Suppressor macrophage (primary cell): ENCODE data around the gene CTDSPL.

Experiments used
- DNase-seq, 4 experiments: peaks; one replicate each; pipeline ENCODE4 v3.0.0-alpha.2; 2020 to 2022

The CTDSPL gene

GRCh38 chr3:37944391-37944842 lies 82.7 kb downstream of the CTDSPL start:
- peak; percentile 35 to 65 (median 55) for DNase-seq

DNA sequence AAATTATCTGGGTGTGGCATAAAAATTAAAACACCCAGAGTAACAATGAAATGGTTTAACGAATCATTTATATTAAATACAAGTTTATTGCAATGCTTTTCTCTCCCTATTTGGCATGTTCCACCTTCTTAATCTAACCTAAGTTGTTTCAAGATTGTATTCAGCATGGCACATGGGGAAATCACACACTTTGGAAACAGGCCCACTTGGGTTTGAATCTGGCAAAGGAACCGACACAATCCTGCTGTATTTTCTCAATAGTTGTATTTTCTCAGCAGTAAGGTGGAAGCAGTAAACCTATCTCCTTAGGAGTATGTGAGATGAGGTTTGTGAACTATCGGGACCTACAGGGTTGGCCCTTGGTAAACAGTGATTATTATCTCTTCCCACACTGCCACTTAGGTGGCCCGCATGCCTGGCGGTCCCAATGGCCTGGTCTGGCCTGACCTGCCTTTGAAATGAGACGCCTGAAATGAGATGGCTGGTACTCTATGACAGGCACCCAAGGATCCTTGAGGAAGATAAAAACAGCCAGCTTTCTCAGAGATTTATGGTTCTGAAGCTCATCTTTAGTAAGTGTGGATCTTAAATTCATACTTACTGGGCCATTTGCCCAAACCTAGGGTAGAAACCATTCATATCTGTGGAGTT lies 83.6 kb downstream of the CTDSPL start:
- no peak for DNase-seq

- DNase-seq: peak in 3 of 4 experiments; percentile 44 to 66 (median 54)
These were observed 84.3 kb downstream of the CTDSPL start for GRCh38 chr3:37945807-37946530.

DNA sequence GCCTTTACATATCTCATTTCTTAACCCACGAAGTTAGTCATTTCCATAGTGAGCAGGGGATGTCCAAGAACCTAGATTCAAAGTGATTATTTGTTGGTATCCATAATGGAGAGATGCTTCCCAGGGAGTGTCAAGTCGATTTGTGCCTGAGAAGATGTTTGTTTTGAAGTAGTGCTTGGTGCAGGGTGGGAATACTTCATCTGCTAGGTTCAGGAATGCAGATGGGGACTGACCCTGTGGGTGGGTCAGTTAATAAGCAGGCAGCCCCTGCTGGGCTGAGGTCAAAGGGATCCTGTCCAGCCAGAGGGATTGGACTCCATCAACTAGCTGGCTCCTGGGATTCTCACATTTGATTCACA lies 84.8 kb downstream of the CTDSPL start:
- DNase-seq: no peak

DNA sequence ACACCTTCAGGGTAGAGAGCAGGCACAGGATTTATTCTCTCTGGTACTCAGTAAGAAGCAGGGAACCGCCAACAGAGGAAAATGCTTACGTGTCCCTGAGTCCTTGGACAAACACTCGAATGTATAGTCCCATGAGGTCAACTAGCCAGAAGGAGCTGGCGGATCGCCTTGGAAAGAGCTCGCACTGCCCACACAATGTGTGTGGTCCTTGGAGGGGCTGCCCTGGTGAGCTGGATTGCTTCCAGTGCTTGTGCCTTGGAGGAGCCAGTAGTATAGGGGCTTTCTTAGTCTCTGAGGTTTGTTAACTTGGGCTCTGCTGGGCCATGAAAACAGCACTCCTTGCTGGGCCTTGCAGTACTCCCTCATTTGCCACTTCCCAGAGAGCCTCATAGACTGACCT lies 88.2 kb downstream of the CTDSPL start:
- no peak for DNase-seq

GRCh38 chr3:37952564-37952963 lies 90.9 kb downstream of the CTDSPL start:
- no peak for DNase-seq

GRCh38 chr3:37953226-37953625 lies 91.5 kb downstream of the CTDSPL start:
- DNase-seq: no peak

GRCh38 chr3:37953707-37954394 lies 92.2 kb downstream of the CTDSPL start:
- DNase-seq: peak in 3 of 4 experiments; percentile 13 to 37 (median 33)

GRCh38 chr3:37954881-37955280 lies 93.2 kb downstream of the CTDSPL start:
- DNase-seq: no peak

DNA sequence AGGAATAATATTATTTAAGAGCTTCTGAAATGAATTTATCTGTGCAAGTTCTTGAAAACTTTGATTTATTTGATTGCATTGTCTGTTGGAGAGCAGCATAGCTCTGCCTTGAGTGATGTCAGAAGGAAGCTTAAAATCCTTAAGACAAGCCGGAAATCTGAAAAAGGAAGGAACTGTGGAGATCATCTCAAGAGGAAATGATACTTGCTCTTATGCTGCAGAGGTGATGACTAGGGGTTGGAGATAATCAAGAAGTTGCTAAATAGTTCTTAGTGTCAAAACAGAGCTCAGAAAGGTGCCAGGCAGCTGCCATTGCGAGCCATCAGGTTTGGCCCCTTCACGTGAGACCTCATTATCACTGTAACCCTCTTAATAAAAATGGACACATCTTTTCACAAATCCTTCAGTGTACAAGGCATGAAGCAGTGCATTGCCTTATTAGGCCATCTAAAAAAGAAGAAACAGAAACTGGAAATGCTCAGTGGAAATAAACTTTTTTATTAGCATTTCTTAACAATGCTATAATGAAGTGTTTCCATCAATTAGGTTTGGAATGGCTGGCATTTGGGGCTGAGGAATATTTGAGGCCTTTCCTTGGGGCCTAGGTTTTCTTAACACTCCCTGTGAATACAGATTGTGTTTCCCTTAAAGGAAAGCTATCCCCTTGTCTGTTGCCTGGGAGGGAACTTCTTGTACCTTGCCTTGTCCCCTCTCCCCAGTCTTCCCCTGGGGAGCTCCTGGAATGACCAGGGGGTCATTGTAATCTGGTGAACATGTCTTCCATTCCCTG lies 94.4 kb downstream of the CTDSPL start:
- peak; percentile 39 to 87 (median 66) for DNase-seq

DNA sequence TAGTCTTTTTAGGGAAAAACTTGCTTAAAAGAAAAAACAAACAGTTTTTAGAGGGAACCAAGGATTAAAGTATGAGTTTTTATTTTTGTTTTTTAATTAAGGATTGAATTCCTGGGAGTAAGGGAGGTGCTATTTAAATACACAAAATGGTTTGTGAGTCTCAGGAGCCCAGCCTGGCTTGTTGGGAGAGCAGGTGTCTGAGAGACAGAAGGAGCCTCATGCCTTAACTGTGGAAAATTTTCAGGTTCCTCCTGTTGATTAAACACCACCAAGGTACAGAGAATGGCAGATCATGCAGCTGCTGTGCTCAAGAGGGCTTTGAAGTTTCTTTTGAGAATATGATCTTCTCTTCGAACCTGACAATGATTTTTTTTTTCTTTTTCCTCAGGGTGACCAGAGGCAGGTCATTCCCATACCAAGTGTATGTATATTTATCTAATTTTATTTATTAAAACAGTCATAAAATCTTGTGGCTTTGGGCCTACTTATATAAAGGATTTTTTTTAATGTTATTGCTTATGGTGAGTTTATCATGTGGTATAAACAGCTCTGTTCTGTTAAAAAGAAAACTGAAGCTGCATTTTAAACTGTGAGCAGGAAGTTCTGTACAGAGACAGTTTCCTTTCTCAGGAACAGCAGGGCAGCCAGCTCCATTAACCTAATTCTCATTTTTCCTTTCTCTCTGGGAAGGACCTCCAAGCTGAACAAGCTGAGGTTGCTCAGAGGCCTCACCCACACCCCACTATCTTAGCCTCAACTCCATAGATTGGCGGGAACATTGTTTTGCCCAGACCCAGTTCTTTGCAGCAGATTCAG lies 95.3 kb downstream of the CTDSPL start:
- DNase-seq: peak in 2 of 4 experiments; percentile 19 to 48

DNA sequence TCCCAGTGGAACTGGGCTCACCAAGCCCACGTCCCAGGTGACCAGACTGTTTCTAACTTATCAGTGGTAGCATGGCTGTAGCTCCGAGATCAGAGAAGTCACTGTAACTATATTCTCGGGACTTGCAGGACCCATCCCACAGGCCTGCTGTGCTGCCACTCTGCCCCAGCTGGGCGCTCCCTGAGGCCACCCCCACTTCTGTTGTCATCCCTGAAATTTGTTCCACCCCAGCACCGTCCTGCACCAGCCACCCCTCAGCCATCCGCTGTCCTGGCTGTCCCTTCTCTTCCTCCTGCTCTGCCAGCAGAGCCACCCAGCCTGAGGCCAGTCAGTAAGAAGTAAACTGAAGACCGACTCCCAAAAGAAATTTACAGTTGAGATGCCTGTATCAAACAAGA lies 95.9 kb downstream of the CTDSPL start:
- DNase-seq: peak in 1 of 4 experiments; percentile 24

- DNase-seq: no peak
These were observed 100.1 kb downstream of the CTDSPL start for GRCh38 chr3:37961622-37962431.

DNA sequence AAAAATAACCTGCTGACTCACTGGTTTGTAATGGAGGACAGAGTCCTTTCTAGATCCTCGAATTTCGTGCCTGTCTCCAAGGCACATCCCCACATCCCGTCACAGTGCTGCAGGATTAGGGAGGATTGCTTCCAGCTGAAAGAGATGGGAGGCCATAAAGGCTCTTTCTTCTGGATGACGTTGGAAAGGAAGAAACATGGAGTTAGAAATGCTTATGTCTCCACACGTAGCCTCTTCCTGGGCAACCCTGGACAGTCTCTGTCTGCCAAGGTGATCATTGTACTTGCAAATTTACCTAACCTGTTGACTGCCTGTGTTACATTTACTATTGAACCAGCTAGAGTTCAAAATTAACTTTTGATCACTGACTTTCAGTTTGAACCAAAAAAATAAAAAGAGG lies 101.3 kb downstream of the CTDSPL start:
- DNase-seq: no peak

GRCh38 chr3:37963635-37964034 lies 102.0 kb downstream of the CTDSPL start:
- DNase-seq: no peak

GRCh38 chr3:37964146-37964545 lies 102.5 kb downstream of the CTDSPL start:
- DNase-seq: no peak

DNA sequence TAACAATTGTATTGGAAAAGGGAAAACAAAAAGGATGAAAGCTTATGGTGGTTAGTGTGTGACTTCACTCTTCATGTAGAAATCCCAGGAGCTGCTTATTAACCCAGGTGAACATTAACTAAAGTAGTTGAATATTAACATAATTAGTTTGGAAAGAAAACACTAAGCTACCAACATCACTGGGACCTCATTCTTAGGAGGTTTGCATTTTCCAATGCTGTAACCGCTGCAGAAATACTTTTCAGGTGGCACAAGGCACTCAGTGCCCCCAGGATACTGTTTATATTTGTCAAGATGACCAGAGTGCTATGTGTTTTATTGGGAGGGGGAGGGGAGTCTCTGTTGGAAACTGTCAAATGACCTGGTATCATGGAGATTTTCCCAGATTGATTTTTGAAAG lies 103.0 kb downstream of the CTDSPL start:
- DNase-seq: no peak

DNA sequence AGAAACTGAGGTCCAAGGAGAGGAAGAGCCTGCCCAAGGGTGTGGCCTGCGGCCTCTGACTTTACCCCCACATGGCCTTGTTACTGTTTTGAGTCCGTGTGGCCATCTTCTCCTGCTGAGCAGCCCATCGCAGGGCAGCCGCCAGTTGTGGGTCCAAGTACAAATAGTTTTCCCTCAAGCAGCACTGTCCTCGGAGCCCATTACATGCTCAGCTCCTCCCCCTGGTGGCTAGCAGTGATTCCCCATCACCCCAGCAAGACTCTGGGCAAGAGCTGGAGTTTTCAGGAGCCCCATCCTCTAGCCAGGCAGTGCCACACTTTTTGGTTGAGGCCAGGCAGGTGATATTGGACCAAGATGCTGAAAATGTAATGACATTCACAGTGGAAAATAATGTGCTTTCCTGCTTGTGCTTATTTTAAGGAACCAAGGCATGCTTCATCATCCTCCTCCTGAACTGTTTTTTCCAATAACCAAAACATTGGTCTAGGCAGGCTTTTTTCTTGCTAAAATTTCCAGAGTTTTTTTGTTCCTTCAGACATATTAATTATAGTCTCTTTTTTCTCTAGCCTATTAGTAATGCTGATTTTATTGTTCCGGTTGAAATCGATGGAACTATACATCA lies 105.7 kb downstream of the CTDSPL start:
- peak; percentile 68 to 85 (median 79) for DNase-seq

GRCh38 chr3:37968199-37968598 lies 106.5 kb downstream of the CTDSPL start:
- no peak for DNase-seq

DNA sequence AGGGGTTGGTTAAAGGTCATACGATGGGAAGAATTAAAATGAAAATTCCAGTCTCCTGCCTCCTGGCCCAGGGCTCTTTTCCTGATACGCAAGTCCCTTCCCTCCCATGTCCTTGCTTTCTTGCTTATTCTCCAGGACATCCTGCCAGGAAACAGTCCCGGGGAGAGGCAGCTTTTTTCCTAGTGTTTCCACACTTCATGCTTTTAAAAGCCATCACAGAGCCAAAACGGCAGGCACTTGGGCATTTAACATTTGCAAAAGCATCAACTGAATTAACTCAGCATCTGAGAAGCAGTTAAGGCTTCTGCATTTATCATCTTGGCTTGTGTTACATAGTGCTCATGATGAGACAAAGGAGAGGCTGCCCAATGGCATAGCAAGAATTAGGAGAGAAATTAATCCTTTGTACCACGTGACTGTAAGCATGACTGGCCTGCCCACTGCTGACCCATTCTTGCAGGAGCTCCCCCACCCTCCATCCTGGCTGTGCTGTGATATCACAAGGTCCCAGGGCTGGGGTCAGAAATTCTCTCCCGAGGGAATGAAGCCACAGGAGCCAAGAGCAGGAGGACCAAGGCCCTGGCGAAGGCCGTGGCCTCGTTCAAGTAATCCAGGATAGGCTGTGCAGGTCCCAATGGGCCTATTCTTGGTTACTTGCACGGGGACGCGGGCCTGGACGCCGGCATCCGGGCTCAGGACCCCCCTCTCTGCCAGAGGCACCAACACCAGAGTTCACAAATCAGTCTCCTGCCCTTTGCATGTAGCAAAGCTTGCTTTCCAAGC lies 107.3 kb downstream of the CTDSPL start:
- DNase-seq: no peak
